Lower lobe of right lung (tissue), 2 donors: ENCODE measurements around the gene CORO7. TPM values are rescaled to one million over a fixed set of nuclear protein-coding genes. Genes with fewer than 3 reads are reported as not detected.

Source experiments
- ATAC-seq, 2 donors: fragments of 200-7000 bp; cut with Tn5 transposase; one replicate each; pipeline ENCODE4 v1.9.1; 2020 to 2022; ENCODE audit warnings: mild to moderate bottlenecking in 2 of 2, moderate library complexity in 2 of 2
- DNase-seq: peaks from one replicate; pipeline ENCODE4 v3.0.0-alpha.2; 2020
- H3K27ac ChIP-seq: fragments of 200-600 bp; one replicate; pipeline ENCODE4 v1.8.0; 2022
- H3K27me3 ChIP-seq: fragments of 200-600 bp; one replicate; pipeline ENCODE4 v1.8.0; 2022; ENCODE audit warnings: low read depth
- H3K36me3 ChIP-seq: fragments of 200-600 bp; one replicate; pipeline ENCODE4 v1.8.0; 2022; ENCODE audit warnings: mild to moderate bottlenecking
- H3K4me1 ChIP-seq: fragments of 200-600 bp; one replicate; pipeline ENCODE4 v1.8.0; 2022
- H3K4me3 ChIP-seq: fragments of 200-600 bp; one replicate; pipeline ENCODE4 v1.8.0; 2022; ENCODE audit warnings: mild to moderate bottlenecking
- H3K9me3 ChIP-seq: fragments of 200-600 bp; one replicate; pipeline ENCODE4 v1.8.0; 2022
- intact Hi-C: fragments of 100-400 bp; cut with DNase I; formaldehyde crosslinking; loops from one replicate; pipeline ENCODE4 v1.11.0; 2022
- total RNA-seq: library from RNA; stranded (reverse); fragmentation: NEBNext Ultra II Directional; extraction: Animal tissue kit (Norgen Biotek cat#: 25700); gene quantifications from one replicate; pipeline ENCODE4 v1.2.1, GENCODE V29; 2021
- TF ChIP-seq, protein P1 (sequence below): fragments of 200-600 bp; IDR thresholded peaks from one replicate; pipeline ENCODE4 v1.8.0; 2022; ENCODE audit warnings: antibody characterized with exemption, mild to moderate bottlenecking
- donor health status: DM: no; HTN: yes; CAD: no; lungs with severe emphysema.

CORO7 gene
- total RNA-seq, 1 donor from 2014 or later: 58.5 TPM

DNA sequence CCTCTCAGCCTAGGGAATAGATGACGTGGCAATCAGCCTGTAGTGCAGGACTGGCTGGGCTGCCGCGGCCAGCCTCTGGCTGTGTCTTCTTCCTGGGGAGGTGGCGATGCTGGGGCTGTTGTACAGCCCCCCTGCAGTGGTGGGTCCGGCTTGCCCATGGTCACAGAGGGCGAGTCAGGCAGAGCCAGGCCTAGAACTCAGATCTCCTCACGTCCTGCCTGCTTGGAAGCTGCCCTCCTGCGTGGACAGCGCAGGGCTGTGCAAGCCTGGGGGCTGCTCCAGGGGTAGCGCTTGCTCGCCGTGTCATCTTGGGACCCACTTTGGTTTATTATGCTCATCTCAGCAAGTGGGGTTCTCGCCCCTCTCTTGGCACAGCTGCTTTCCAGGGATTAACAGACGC, 38.7 kb upstream of the CORO7 start:
- TF ChIP-seq, protein P1, sequence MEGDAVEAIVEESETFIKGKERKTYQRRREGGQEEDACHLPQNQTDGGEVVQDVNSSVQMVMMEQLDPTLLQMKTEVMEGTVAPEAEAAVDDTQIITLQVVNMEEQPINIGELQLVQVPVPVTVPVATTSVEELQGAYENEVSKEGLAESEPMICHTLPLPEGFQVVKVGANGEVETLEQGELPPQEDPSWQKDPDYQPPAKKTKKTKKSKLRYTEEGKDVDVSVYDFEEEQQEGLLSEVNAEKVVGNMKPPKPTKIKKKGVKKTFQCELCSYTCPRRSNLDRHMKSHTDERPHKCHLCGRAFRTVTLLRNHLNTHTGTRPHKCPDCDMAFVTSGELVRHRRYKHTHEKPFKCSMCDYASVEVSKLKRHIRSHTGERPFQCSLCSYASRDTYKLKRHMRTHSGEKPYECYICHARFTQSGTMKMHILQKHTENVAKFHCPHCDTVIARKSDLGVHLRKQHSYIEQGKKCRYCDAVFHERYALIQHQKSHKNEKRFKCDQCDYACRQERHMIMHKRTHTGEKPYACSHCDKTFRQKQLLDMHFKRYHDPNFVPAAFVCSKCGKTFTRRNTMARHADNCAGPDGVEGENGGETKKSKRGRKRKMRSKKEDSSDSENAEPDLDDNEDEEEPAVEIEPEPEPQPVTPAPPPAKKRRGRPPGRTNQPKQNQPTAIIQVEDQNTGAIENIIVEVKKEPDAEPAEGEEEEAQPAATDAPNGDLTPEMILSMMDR: no peak
- Histone ChIP-seq H3K27ac (no peak overlapping the region), H3K4me3 (no peak overlapping the region), H3K9me3 (no peaks in the 10 kb centered on the region), H3K27me3 (no peaks in the 10 kb centered on the region), H3K36me3 (peaks cover 78% of the 10 kb centered on the region), H3K4me1 (peaks cover 8% of the 10 kb centered on the region)
- DNase-seq (no peak), ATAC-seq (no peak)
- intact Hi-C loops: no loop called here

DNA sequence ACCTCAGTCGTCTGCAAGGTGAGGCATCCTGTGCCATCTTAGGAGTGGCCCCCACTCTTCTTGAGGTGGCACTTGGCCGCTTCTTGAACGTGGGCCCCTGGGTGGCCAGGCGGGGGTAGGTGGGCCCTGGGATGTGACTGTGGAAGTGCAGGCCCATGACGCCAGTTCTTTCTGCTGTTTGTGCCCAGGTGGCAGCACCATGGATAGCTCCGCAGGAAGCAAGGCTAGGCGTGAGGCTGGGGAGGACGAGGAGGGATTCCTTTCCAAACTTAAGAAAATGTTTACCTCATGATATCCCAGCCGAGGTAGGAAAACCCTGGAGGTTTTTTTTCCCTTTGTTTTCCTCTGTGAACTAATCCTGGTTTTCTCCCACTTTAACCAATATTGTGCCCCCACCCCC, 38.2 kb upstream of the CORO7 start:
- no peak for ATAC-seq
- intact Hi-C loops: no loop called here
- peaks cover 8% of the 10 kb centered on the region for H3K4me1 ChIP-seq
- no peak overlapping the region for H3K4me3 ChIP-seq
- TF ChIP-seq, protein P1: no peak
- no peak overlapping the region for H3K27ac ChIP-seq
- H3K27me3 ChIP-seq: no peaks in the 10 kb centered on the region
- H3K36me3 ChIP-seq: peaks cover 82% of the 10 kb centered on the region
- H3K9me3 ChIP-seq: no peaks in the 10 kb centered on the region
- no peak for DNase-seq

DNA sequence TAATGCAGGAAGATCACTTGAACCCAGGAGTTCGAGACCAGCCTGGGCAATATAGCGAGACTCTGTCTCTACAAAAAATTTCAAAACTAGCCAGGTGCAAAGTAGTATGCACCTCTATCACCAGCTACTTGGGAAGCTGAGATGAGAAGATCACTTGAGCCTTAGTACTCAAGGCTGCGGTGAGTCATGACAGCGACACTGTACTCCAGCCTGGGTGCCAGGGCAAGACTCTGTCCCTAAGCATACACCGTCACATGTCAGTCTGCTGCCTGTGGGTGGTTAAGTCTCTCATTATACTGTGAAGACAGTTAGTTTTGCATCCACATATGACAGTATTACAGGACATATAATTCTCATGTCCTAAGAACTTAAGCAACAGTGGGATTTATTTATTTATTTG, 36.3 kb upstream of the CORO7 start:
- Histone ChIP-seq H3K9me3 (no peaks in the 10 kb centered on the region), H3K4me3 (no peak overlapping the region), H3K27me3 (no peaks in the 10 kb centered on the region), H3K36me3 (peaks cover 97% of the 10 kb centered on the region), H3K4me1 (no peaks in the 10 kb centered on the region), H3K27ac (no peak overlapping the region)
- ATAC-seq (no peak), DNase-seq (no peak)
- intact Hi-C loops: no loop called here
- TF ChIP-seq, protein P1: no peak

DNA sequence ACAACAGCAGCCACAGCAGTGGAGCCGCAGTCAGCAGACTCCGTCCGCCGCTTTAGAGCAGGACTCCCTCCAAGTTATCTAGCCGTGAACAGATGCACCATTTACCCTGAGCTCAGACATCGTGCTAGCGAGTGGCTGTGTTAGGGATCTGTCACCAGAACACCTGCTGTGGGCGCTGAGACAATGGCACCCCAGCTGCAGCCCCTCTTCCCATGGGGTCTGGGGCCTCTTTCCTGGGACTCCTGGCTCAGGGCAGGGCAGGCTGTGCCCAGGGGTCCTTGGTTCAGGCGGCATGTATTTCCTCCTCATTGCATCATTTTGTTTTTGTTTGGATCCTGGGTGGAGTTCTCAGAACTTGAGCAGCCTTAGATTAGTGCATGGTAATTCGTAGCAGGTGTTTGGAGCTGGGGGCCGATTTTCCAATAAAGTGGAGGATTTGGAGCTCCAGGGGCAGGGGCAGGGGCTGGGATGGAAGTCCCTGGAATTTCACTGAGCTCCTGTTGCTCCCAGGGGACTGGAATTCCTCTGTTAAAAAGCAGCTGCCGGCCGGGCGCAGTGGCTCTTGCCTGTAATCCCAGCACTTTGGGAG, 34.6 kb upstream of the CORO7 start:
- TF ChIP-seq, protein P1: no peak
- no peak for ATAC-seq
- intact Hi-C loops: no loop called here
- Histone ChIP-seq H3K4me3 (no peak overlapping the region), H3K9me3 (no peaks in the 10 kb centered on the region), H3K27ac (no peak overlapping the region), H3K4me1 (no peaks in the 10 kb centered on the region), H3K36me3 (peaks cover 97% of the 10 kb centered on the region), H3K27me3 (no peaks in the 10 kb centered on the region)
- no peak for DNase-seq

DNA sequence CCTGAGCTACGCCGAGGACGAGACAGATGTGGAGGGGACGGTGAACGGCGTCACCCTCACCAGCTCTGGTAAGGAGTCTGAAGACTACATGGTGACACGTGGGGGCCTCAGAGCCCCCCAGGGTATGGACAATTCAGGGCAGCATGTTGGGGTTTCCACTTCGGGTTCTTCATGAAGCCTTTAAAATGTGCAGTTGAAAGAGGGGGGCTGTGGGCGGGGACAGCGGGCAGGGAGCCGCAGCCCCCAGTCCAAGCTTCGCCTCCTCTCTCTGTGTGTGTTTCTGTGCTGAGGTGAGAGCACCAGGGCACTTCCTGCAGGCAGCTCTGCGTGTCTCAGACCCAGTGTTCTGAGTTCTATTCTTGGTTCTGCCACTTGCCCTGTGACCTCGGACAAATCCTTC, 34.0 kb upstream of the CORO7 start:
- Histone ChIP-seq H3K36me3 (peaks cover 97% of the 10 kb centered on the region), H3K27ac (no peak overlapping the region), H3K27me3 (no peaks in the 10 kb centered on the region), H3K4me3 (no peak overlapping the region), H3K9me3 (no peaks in the 10 kb centered on the region), H3K4me1 (no peaks in the 10 kb centered on the region)
- intact Hi-C loops: no loop called here
- ATAC-seq (no peak), DNase-seq (no peak)
- TF ChIP-seq, protein P1: no peak
